Measurements from ENCODE around the gene C17orf67.
"Not testable (repeated sequence)": the region's sequence is repeated elsewhere in the genome, so short reads cannot be mapped to it uniquely, and the experiment has no call there.

Gene C17orf67

DNA sequence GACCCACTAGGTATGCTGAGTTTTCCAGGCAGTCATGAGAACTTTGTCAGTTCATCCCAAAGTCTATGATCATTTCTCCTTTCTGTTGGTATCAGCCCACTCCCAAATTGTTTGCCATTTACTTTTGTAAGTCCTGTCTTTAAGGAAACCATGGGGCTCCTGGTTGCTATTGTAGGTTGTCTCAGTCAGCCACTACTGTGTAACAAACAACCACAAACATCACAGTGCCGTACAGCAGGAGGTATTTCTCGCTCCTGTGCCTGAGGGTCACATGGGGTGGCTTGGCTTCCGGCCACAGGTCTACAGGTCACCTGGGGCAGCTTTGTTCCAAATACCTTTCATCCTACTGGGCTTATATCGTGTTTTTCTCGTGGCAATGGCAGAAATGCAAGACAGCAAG is 71.6 kb downstream of the C17orf67 start:
- no peak overlapping the region for H3K4me3 ChIP-seq (replicated peaks in 1 of 2; ENCODE audit: low read depth in 2 of 2, low read length in 2 of 2)
- DNase-seq (ENCODE audit: low read depth in 2 of 2), result no peak
- no peak for TF ChIP-seq CTCF (IDR thresholded peaks at IDR 0.05; ENCODE audit: low read depth, low read length)

- no peak for DNase-seq (ENCODE audit: low read depth in 2 of 2)
- no peak overlapping the region for H3K4me3 ChIP-seq (replicated peaks in 1 of 2; ENCODE audit: low read depth in 2 of 2, low read length in 2 of 2)
- no peak for TF ChIP-seq CTCF (IDR thresholded peaks at IDR 0.05; ENCODE audit: low read depth, low read length)
Measured at GRCh38 chr17:56761387-56761786, 72.3 kb downstream of the C17orf67 start.

GRCh38 chr17:56757611-56758010 is 76.1 kb downstream of the C17orf67 start:
- not testable (repeated sequence) for H3K4me3 ChIP-seq (replicated peaks in 1 of 2; ENCODE audit: low read depth in 2 of 2, low read length in 2 of 2); DNase-seq (ENCODE audit: low read depth in 2 of 2)

DNA sequence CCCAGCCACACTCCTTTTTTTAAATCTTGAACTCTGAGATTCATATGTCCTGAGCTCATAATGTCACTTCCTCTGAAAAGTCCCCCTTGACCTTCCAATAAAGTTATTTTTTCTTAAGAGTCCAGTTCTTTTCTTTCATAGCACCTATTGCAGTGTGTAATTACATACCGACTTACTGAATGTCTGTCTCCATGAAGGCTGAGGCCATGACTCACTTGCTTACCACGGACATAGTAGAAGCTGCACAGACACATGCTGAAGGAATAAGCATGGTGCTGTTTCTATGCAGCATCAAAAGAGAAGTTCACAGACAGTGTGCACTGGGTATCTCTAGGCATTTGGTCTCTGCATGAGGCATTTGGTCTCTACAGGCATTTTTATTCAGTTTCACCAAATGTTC is 77.2 kb downstream of the C17orf67 start:
- TF ChIP-seq CTCF (IDR thresholded peaks at IDR 0.05; ENCODE audit: low read depth, low read length), result no peak
- no peak overlapping the region for H3K4me3 ChIP-seq (replicated peaks in 1 of 2; ENCODE audit: low read depth in 2 of 2, low read length in 2 of 2)
- peak; percentile 43 to 92 for DNase-seq (ENCODE audit: low read depth in 2 of 2)

DNA sequence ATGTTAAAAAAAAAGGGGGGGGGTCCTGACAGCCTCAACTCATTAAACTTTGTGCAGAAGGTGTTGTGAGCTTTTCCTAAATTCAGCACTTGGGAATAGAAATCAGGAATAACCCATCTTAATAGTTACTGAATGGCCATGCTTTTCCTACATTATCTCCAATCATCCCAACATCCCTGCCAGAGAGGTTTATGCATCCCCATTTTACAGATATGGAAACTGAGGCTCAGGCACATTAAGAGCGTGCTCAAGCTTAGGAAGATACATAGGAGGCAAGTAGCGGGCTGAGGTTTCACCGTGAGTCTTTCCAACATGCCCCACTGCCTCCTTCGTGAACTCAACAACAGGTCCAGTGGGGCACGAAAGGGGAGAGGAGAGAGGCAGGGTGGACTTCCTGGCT is 78.4 kb downstream of the C17orf67 start:
- no peak for DNase-seq (ENCODE audit: low read depth in 2 of 2)
- H3K4me3 ChIP-seq (replicated peaks in 1 of 2; ENCODE audit: low read depth in 2 of 2, low read length in 2 of 2), result no peak overlapping the region
- no peak for TF ChIP-seq CTCF (IDR thresholded peaks at IDR 0.05; ENCODE audit: low read depth, low read length)

DNA sequence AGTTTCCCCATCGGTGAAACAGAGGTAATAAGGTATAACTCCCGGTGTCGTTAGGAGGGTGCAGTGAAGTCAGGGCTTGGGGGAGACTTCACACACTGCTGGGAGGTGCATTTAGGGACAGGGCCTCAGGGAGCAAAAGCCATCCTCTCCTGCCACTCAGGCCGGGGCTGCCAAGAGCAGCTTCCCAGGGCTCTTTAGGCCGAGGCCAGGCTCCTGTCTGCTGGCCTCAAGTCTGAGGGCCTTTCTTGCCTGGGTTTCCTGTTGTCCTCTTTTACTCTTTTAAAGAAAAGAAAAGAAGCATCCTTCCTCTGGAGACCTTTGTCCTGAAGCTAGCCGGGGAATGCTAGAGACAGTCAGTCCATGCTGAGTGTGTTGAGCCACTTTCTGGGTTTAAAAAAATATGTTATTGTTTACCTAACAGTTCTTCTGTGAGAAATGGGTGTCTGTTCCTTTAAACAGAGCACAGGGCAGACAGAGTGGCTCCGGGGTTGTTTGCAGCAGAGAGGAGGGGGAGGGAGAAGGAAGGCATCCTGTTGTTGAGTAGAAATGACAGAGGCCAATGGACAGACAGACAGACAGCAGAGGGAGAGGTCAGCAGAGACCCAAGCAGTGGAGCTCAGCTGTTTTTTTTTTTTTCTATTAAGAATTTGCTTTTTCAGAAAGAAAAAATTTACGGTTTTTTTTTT is 79.1 kb downstream of the C17orf67 start:
- peak; percentile 32 to 49 for DNase-seq (ENCODE audit: low read depth in 2 of 2)
- H3K4me3 ChIP-seq (replicated peaks in 1 of 2; ENCODE audit: low read depth in 2 of 2, low read length in 2 of 2), result no peak overlapping the region
- TF ChIP-seq CTCF (IDR thresholded peaks at IDR 0.05; ENCODE audit: low read depth, low read length), result no peak

DNA sequence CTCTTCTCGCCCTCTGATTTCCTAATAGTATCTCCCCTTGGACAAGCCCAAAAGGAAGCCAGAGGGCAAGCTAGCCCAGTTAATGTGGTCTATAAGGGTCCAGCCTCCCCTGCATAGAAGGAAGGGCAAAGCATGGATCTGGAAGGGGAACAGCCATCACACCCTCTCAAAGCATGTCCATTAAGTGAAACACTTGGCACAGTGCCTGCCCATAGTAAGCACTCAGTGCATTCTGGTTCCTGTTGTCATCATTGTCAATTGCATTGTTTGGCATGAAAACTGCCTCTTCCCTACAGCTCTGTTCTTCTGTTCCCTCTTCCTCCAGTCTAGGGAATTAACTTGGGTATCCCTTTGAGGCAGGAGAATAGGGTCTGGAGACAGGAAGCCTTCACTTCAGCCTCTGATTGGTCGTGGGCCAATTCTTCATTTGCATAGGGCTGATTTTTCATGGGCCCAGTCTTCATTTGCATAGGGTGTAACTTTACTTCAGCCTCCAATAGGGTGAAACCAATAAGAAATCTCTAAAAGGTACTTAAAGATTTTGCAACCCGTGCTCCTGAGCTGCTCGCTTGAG is 81.4 kb downstream of the C17orf67 start:
- DNase-seq (ENCODE audit: low read depth in 2 of 2), result peak in 1 of 2 donors; percentile 12
- TF ChIP-seq CTCF (IDR thresholded peaks at IDR 0.05; ENCODE audit: low read depth, low read length), result no peak
- H3K4me3 ChIP-seq (replicated peaks in 1 of 2; ENCODE audit: low read depth in 2 of 2, low read length in 2 of 2), result no peak overlapping the region

All from cardiac fibroblast (primary cell).